Trophoblast cell (in vitro differentiated cells and primary cell): ENCODE results near the gene LIPC.

Experiments
- DNase-seq, 2 donors: peaks; one replicate each; pipeline ENCODE4 v3.0.0-alpha.2; 2016
- H2AFZ ChIP-seq: 2 replicates; pipeline ENCODE4 v1.6.1; 2013; ENCODE audit warnings: low read length, moderate library complexity, mild to moderate bottlenecking; ENCODE audit not compliant: insufficient read depth, poor library complexity
- H2AK5ac ChIP-seq: 2 replicates; pipeline ENCODE4 v1.6.1; 2013; ENCODE audit warnings: mild to moderate bottlenecking, low read length
- H2BK120ac ChIP-seq: 2 replicates; pipeline ENCODE4 v1.6.1; 2013; ENCODE audit warnings: low read length, mild to moderate bottlenecking, moderate library complexity; ENCODE audit not compliant: insufficient read depth, poor library complexity
- H2BK12ac ChIP-seq: 2 replicates; pipeline ENCODE4 v1.6.1; 2013; ENCODE audit warnings: mild to moderate bottlenecking, low read length, moderate library complexity
- H2BK5ac ChIP-seq: 2 replicates; pipeline ENCODE4 v1.6.1; 2013; ENCODE audit warnings: low read length, low read depth, moderate library complexity, mild to moderate bottlenecking; ENCODE audit not compliant: poor library complexity
- H3K14ac ChIP-seq: 2 replicates; pipeline ENCODE4 v1.6.1; 2013; ENCODE audit warnings: mild to moderate bottlenecking, low read length
- H3K18ac ChIP-seq: 2 replicates; pipeline ENCODE4 v1.6.1; 2013; ENCODE audit warnings: mild to moderate bottlenecking, low read length
- H3K23ac ChIP-seq: 2 replicates; pipeline ENCODE4 v1.6.1; 2013; ENCODE audit warnings: low read length
- H3K27ac ChIP-seq: 2 replicates; pipeline ENCODE4 v1.5.1; 2013; ENCODE audit warnings: low read depth, mild to moderate bottlenecking, inconsistent platforms, low read length, moderate library complexity
- H3K27me3 ChIP-seq: 2 replicates; pipeline ENCODE4 v1.6.1; 2013; ENCODE audit warnings: inconsistent platforms, mild to moderate bottlenecking, low read length, moderate library complexity; ENCODE audit not compliant: insufficient read depth
- H3K36me3 ChIP-seq, 2 experiments: 1 replicate in 1 of 2; 2 replicates in 1 of 2; pipeline ENCODE4 v1.6.1; 2013; ENCODE audit warnings: low read length in 2 of 2, mild to moderate bottlenecking in 2 of 2, moderate library complexity in 1 of 2; ENCODE audit not compliant: insufficient read depth in 2 of 2, control insufficient read depth in 1 of 2
- H3K4ac ChIP-seq: 2 replicates; pipeline ENCODE4 v1.6.1; 2013; ENCODE audit warnings: low read depth, mild to moderate bottlenecking, low read length, moderate library complexity
- H3K4me1 ChIP-seq, 2 experiments: 1 replicate in 1 of 2; 2 replicates in 1 of 2; pipeline ENCODE4 v1.6.1; 2013; ENCODE audit warnings: low read length in 2 of 2, mild to moderate bottlenecking in 2 of 2, moderate library complexity in 1 of 2; ENCODE audit not compliant: insufficient read depth in 2 of 2, control insufficient read depth in 1 of 2
- H3K4me2 ChIP-seq: 2 replicates; pipeline ENCODE4 v1.6.1; 2013; ENCODE audit warnings: inconsistent platforms, mild to moderate bottlenecking, low read length, moderate library complexity
- H3K4me3 ChIP-seq: 2 replicates; pipeline ENCODE4 v1.5.1; 2013; ENCODE audit warnings: mild to moderate bottlenecking, low read depth, low read length, inconsistent platforms
- H3K79me1 ChIP-seq: one replicate; pipeline ENCODE4 v1.6.1; 2013; ENCODE audit warnings: low read length
- H3K79me2 ChIP-seq: 2 replicates; pipeline ENCODE4 v1.6.1; 2013; ENCODE audit warnings: low read length, mild to moderate bottlenecking; ENCODE audit not compliant: control insufficient read depth, insufficient read depth, poor library complexity
- H3K9ac ChIP-seq: 2 replicates; pipeline ENCODE4 v1.6.1; 2013; ENCODE audit warnings: mild to moderate bottlenecking, low read length
- H3K9me3 ChIP-seq: 2 replicates; pipeline ENCODE4 v1.6.1; 2013; ENCODE audit warnings: low read depth, mild to moderate bottlenecking, control low read depth, inconsistent platforms, low read length; ENCODE audit not compliant: insufficient read depth
- H4K12ac ChIP-seq: 2 replicates; pipeline ENCODE4 v1.6.1; 2013; ENCODE audit warnings: low read depth, mild to moderate bottlenecking, low read length, moderate library complexity
- H4K8ac ChIP-seq: 2 replicates; pipeline ENCODE4 v1.6.1; 2013; ENCODE audit warnings: low read depth, mild to moderate bottlenecking, low read length, moderate library complexity
- H4K91ac ChIP-seq: one replicate; pipeline ENCODE4 v1.6.1; 2013; ENCODE audit warnings: low read depth, mild to moderate bottlenecking, low read length, moderate library complexity
- WGBS: extraction: QIAGEN DNeasy Blood & Tissue Kit; methylation state at CpG from one replicate; pipeline ENCODE4 v1.1.7; 2013; ENCODE audit warnings: missing lambda C conversion rate; ENCODE audit not compliant: insufficient read length, insufficient coverage; ENCODE audit errors: extremely low coverage; 5-methylcytosine and 5-hydroxymethylcytosine counted together

Gene LIPC

GRCh38 chr15:58583171-58583908, 151.5 kb downstream of the LIPC start:
- Histone ChIP-seq H3K27ac (no peak overlapping the region), H2BK120ac (no peak overlapping the region), H3K23ac (no peak overlapping the region), H4K91ac (no peak overlapping the region), H3K79me1 (no peaks in the 10 kb centered on the region), H4K12ac (no peak overlapping the region), H3K79me2 (no peaks in the 10 kb centered on the region), H3K4me2 (no peak overlapping the region), H2BK12ac (no peak overlapping the region), H3K27me3 (no peaks in the 10 kb centered on the region), H3K18ac (no peak overlapping the region), H3K9ac (no peak overlapping the region), H2BK5ac (no peak overlapping the region), H3K4me1 (peaks cover 0 to 2% of the 10 kb centered on the region in 2 experiments), H3K9me3 (no peaks in the 10 kb centered on the region), H4K8ac (no peak overlapping the region), H3K4me3 (no peak overlapping the region), H3K4ac (no peak overlapping the region), H2AK5ac (no peak overlapping the region), H3K14ac (no peak overlapping the region), H3K36me3 (no peaks in the 10 kb centered on the region), H2AFZ (no peak overlapping the region)
- no peak for DNase-seq
- no CpG with 5 or more reads among the region's 3 CpGs for WGBS

- Histone ChIP-seq H3K27ac (no peak overlapping the region), H3K23ac (no peak overlapping the region), H3K4ac (no peak overlapping the region), H2AK5ac (no peak overlapping the region), H2BK5ac (no peak overlapping the region), H3K4me3 (no peak overlapping the region), H4K12ac (no peak overlapping the region), H3K9me3 (no peaks in the 10 kb centered on the region), H3K4me1 (peaks cover 0 to 2% of the 10 kb centered on the region in 2 experiments), H3K18ac (peak overlapping the region; percentile 59), H3K4me2 (no peak overlapping the region), H3K36me3 (no peaks in the 10 kb centered on the region), H2AFZ (peak overlapping the region; percentile 32), H4K8ac (peak overlapping the region; percentile 43), H3K27me3 (no peaks in the 10 kb centered on the region), H3K79me2 (no peaks in the 10 kb centered on the region), H3K9ac (peak overlapping the region; percentile 14), H2BK12ac (peak overlapping the region; percentile 83), H2BK120ac (no peak overlapping the region), H3K79me1 (no peaks in the 10 kb centered on the region), H4K91ac (no peak overlapping the region), H3K14ac (no peak overlapping the region)
- WGBS: no CpG with 5 or more reads among the region's 6 CpGs
- no peak for DNase-seq
Measured at GRCh38 chr15:58584789-58585461, 153.1 kb downstream of the LIPC start.

GRCh38 chr15:58585693-58586443, 154.1 kb downstream of the LIPC start:
- no peaks in the 10 kb centered on the region for H3K9me3 ChIP-seq
- H3K4me2 ChIP-seq: no peak overlapping the region
- DNase-seq: no peak
- H3K4me3 ChIP-seq: no peak overlapping the region
- peaks cover 0 to 2% of the 10 kb centered on the region in 2 experiments for H3K4me1 ChIP-seq
- no peak overlapping the region for H2AFZ ChIP-seq
- no peak overlapping the region for H2BK120ac ChIP-seq
- no peaks in the 10 kb centered on the region for H3K79me2 ChIP-seq
- no peak overlapping the region for H4K8ac ChIP-seq
- H3K14ac ChIP-seq: no peak overlapping the region
- no peak overlapping the region for H3K18ac ChIP-seq
- no peak overlapping the region for H2BK5ac ChIP-seq
- H3K79me1 ChIP-seq: no peaks in the 10 kb centered on the region
- H3K9ac ChIP-seq: peak overlapping the region; percentile 69
- no peak overlapping the region for H2BK12ac ChIP-seq
- no peak overlapping the region for H4K91ac ChIP-seq
- no peak overlapping the region for H3K27ac ChIP-seq
- no CpG with 5 or more reads among the region's 5 CpGs for WGBS
- H3K27me3 ChIP-seq: no peaks in the 10 kb centered on the region
- no peak overlapping the region for H3K23ac ChIP-seq
- no peak overlapping the region for H2AK5ac ChIP-seq
- H3K36me3 ChIP-seq: no peaks in the 10 kb centered on the region
- no peak overlapping the region for H3K4ac ChIP-seq
- no peak overlapping the region for H4K12ac ChIP-seq

GRCh38 chr15:58587486-58587885, 155.7 kb downstream of the LIPC start:
- no peaks in the 10 kb centered on the region for H3K9me3 ChIP-seq
- H3K4me1 ChIP-seq: peaks cover 0 to 2% of the 10 kb centered on the region in 2 experiments
- H3K14ac ChIP-seq: no peak overlapping the region
- no peaks in the 10 kb centered on the region for H3K79me1 ChIP-seq
- H2AFZ ChIP-seq: no peak overlapping the region
- no peak overlapping the region for H2BK12ac ChIP-seq
- peak in 1 of 2 donors; percentile 47 for DNase-seq
- no peaks in the 10 kb centered on the region for H3K27me3 ChIP-seq
- no peak overlapping the region for H3K9ac ChIP-seq
- no peak overlapping the region for H3K4me3 ChIP-seq
- no peak overlapping the region for H4K91ac ChIP-seq
- no peak overlapping the region for H2BK120ac ChIP-seq
- H3K79me2 ChIP-seq: no peaks in the 10 kb centered on the region
- no peak overlapping the region for H3K27ac ChIP-seq
- no peak overlapping the region for H3K18ac ChIP-seq
- H4K12ac ChIP-seq: no peak overlapping the region
- no CpG with 5 or more reads among the region's 4 CpGs for WGBS
- H3K4me2 ChIP-seq: no peak overlapping the region
- no peak overlapping the region for H2BK5ac ChIP-seq
- no peak overlapping the region for H4K8ac ChIP-seq
- H2AK5ac ChIP-seq: no peak overlapping the region
- no peak overlapping the region for H3K23ac ChIP-seq
- no peaks in the 10 kb centered on the region for H3K36me3 ChIP-seq
- no peak overlapping the region for H3K4ac ChIP-seq
